Ovary (tissue), 9 donors: Measurements from ENCODE around the gene SUPT20HL1. TPM values are rescaled to one million over a fixed set of nuclear protein-coding genes. Genes with fewer than 3 reads are reported as not detected.

ENCODE experiments used
- DNase-seq, 5 donors: peaks; one replicate each; pipeline ENCODE4 v3.0.0-alpha.2; 2019 to 2020
- H3K27ac ChIP-seq, 2 donors: fragments of 200-600 bp; one replicate each; pipeline versions ENCODE4 v1.5.1 to v1.8.0; 2019 to 2022
- H3K27me3 ChIP-seq: fragments of 200-600 bp; one replicate; pipeline ENCODE4 v1.8.0; 2022
- H3K36me3 ChIP-seq: fragments of 200-600 bp; sonication (generic); one replicate; pipeline ENCODE4 v1.5.1; 2019
- H3K4me1 ChIP-seq: one replicate; pipeline ENCODE4 v1.8.1; 2013; ENCODE audit warnings: mild to moderate bottlenecking, moderate library complexity; ENCODE audit not compliant: insufficient read depth
- H3K4me3 ChIP-seq: fragments of 200-600 bp; sonication (generic); one replicate; pipeline ENCODE4 v1.5.1; 2017
- H3K9me3 ChIP-seq, 2 donors: fragments of 200-600 bp in 1 of 2; sonication (generic) in 1 of 2; one replicate each; pipeline versions ENCODE4 v1.5.1 to v1.8.1; 2013 to 2019; ENCODE audit warnings: mild to moderate bottlenecking in 1 of 2, moderate library complexity in 1 of 2
- CTCF ChIP-seq, 3 donors: fragments of 450-650 bp in 2 of 3; fragments of 200-600 bp in 1 of 3; IDR thresholded peaks; one replicate each; pipeline versions ENCODE4 v1.5.1 to v1.8.0; 2016 to 2022; ENCODE audit warnings: antibody characterized with exemption in 3 of 3, mild to moderate bottlenecking in 1 of 3
- EP300 ChIP-seq: sonication (generic); formaldehyde crosslinking; IDR thresholded peaks from one replicate; pipeline ENCODE4 v1.6.1; 2017; ENCODE audit warnings: antibody characterized with exemption
- POLR2A ChIP-seq: fragments of 450-650 bp; IDR thresholded peaks from one replicate; pipeline ENCODE4 v1.6.1; 2017; ENCODE audit warnings: antibody characterized with exemption, mild to moderate bottlenecking, moderate library complexity
- WGBS, 3 donors: extraction: QIAGEN DNeasy Blood & Tissue Kit in 1 of 3; methylation state at CpG; one replicate each; pipeline versions ENCODE4 v1.1.5 to v1.1.7; 2013 to 2017; 5-methylcytosine and 5-hydroxymethylcytosine counted together
- intact Hi-C, 4 donors: fragments of 100-400 bp; cut with DNase I; formaldehyde crosslinking; loops; one replicate each; pipeline versions ENCODE4 v1.11.0 to v1.15.1; 2022 to 2023
- polyA plus RNA-seq, 2 donors: library from polyadenylated mRNA; stranded (reverse); fragments of 200-250 nt in 1 of 2; fragments of 350-450 nt in 1 of 2; fragmentation: Illumina TruSeq in 1 of 2; extraction: RNeasy Lipid Tissue Mini Kit (QIAGEN cat#74804) in 1 of 2; gene quantifications; one replicate each; pipeline ENCODE4 v1.2.3, GENCODE V29; 2013 to 2014
- total RNA-seq, 7 donors: library from RNA; depleted of rRNA in 2 of 7; stranded (reverse); fragments of >200 nt in 2 of 7; fragmentation: NEBNext Ultra II Directional in 3 of 7; extraction: Animal tissue kit (Norgen Biotek cat#: 25700) in 3 of 7; gene quantifications; one replicate each; pipeline versions ENCODE4 v1.1.0 to v1.2.4, GENCODE V29; 2016 to 2023
- donor health status: DM: no; HTN: no; CAD: no; lungs with moderate emphysema.
- donor health status: DM: no; HTN: no; CAD: no.
- donor health status: Bipolar disorder and iron deficiency.
- donor health status: DM: yes; HTN: yes; CAD: no.
- donor health status: DM: no; HTN: no; CAD: no.
- donor health status: DM: yes; HTN: yes; CAD: no.

The SUPT20HL1 gene
- total and polyA plus RNA-seq, 9 donors = 0.05 to 0.25 (median 0.12) TPM; not detected in 2

DNA sequence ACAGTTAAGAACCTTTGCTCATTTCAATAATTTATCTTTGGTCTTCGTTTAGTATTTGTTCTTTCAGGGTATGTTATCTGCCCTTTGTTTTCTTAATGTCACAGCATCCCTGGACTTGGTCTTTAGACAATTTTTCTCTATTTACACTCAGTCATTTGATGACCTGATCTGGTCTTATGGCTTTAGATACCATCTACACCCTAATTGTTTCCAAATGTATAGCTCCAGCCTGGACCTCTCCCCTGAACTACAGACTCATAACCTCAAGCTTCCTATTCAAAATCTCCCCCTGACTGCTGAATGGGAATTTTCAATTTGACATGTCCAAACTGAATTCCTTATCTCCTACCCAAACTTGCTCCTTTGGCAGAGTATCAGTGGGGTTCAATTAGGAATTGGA, 42.9 kb upstream of the SUPT20HL1 start:
- Histone ChIP-seq H3K4me3 (no peak overlapping the region), H3K4me1 (no peaks in the 10 kb centered on the region), H3K36me3 (no peaks in the 10 kb centered on the region), H3K9me3 (no peaks in the 10 kb centered on the region), H3K27me3 (no peaks in the 10 kb centered on the region), H3K27ac (no peak overlapping the region)
- intact Hi-C loops = no loop called here
- TF ChIP-seq POLR2A = no peak
- 2 to 16% (median 11%) methylated on average over 1 of the region's 1 CpG for WGBS, 3 donors
- DNase-seq = no peak

GRCh38 chrX:24321741-24322395, 38.6 kb upstream of the SUPT20HL1 start:
- no peak overlapping the region for H3K4me3 ChIP-seq
- DNase-seq = no peak
- no peak for TF ChIP-seq POLR2A
- no peak for TF ChIP-seq CTCF (IDR thresholded peaks at IDR 0.05)
- TF ChIP-seq EP300 = no peak
- H3K4me1 ChIP-seq = no peaks in the 10 kb centered on the region
- intact Hi-C loops = loop anchor here in 1 of 4 donors (5.0 kb wide), 1 partner anchor 1815 kb away; the partner anchor contains the start of gene MAGEB18
- no peaks in the 10 kb centered on the region for H3K9me3 ChIP-seq
- H3K27ac ChIP-seq = no peak overlapping the region
- no peaks in the 10 kb centered on the region for H3K27me3 ChIP-seq
- no peaks in the 10 kb centered on the region for H3K36me3 ChIP-seq
- 65 to 82% (median 70%) methylated on average over 4 of the region's 4 CpGs for WGBS, 3 donors

DNA sequence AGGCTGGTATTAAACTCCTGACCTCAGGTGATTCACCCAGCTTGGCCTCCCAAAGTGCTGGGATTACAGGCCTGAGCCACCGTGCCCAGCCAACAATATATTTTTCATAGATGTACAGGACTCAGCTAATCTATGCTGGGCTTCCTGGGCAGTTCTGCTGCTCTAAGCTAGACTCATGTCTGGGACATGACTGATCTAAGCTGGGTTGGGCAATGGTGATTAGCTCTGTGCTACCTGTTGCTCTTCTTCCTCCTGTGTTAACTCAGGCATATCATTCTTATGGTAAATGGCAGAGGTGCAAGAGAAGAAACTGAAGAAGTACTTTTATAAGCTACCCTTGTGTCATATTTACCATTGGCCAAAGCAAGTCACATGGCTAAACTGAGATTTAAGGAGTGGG, 35.2 kb upstream of the SUPT20HL1 start:
- H3K9me3 ChIP-seq = no peaks in the 10 kb centered on the region
- no peaks in the 10 kb centered on the region for H3K36me3 ChIP-seq
- TF ChIP-seq POLR2A (no peak), CTCF (IDR thresholded peaks at IDR 0.05) (no peak), EP300 (no peak)
- DNase-seq = no peak
- H3K4me3 ChIP-seq = no peak overlapping the region
- no peak overlapping the region for H3K27ac ChIP-seq
- intact Hi-C loops = no loop called here
- H3K4me1 ChIP-seq = no peaks in the 10 kb centered on the region
- WGBS, 3 donors = 88 to 98% (median 89%) methylated on average over 1 of the region's 1 CpG
- no peaks in the 10 kb centered on the region for H3K27me3 ChIP-seq

GRCh38 chrX:24332878-24333277, 27.6 kb upstream of the SUPT20HL1 start:
- Histone ChIP-seq H3K27ac (no peak overlapping the region), H3K4me1 (no peaks in the 10 kb centered on the region), H3K36me3 (no peaks in the 10 kb centered on the region), H3K27me3 (no peaks in the 10 kb centered on the region), H3K9me3 (no peaks in the 10 kb centered on the region), H3K4me3 (no peak overlapping the region)
- intact Hi-C loops = no loop called here
- no peak for TF ChIP-seq CTCF (IDR thresholded peaks at IDR 0.05)
- no peak for TF ChIP-seq EP300
- no peak for TF ChIP-seq POLR2A
- 49 to 52% (median 49%) methylated on average over 4 of the region's 4 CpGs for WGBS, 3 donors
- DNase-seq = no peak

DNA sequence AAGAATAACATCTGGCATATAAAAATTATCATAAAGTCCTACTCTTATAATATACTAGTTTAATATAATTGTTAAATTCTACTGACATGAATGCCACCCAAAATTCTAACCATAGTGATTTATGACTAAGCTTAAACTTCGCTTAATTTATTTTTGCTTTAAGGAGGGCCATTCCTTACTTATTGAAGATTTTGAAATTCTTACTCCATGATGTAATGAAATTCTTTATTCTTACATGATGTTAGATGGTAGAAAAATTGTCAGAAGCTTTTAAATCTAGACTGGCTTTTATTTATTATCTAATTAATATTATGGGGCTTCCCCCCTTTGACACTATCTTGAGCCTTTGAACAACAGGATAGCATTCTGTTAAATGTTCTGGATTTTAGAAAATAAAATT, 27.1 kb upstream of the SUPT20HL1 start:
- intact Hi-C loops = no loop called here
- no peaks in the 10 kb centered on the region for H3K36me3 ChIP-seq
- H3K4me3 ChIP-seq = no peak overlapping the region
- TF ChIP-seq CTCF (IDR thresholded peaks at IDR 0.05) (no peak), EP300 (no peak), POLR2A (no peak)
- no peaks in the 10 kb centered on the region for H3K27me3 ChIP-seq
- no peak for DNase-seq
- no peak overlapping the region for H3K27ac ChIP-seq
- H3K4me1 ChIP-seq = no peaks in the 10 kb centered on the region
- 51 to 57% (median 54%) methylated on average over 1 of the region's 1 CpG for WGBS, 3 donors
- H3K9me3 ChIP-seq = no peaks in the 10 kb centered on the region
